Endometrium (tissue), 2 donors: ENCODE measurements around the gene PDZRN4.
A peak's percentile ranks its signal among the peaks of the same experiment; 100 is the strongest.
"Not testable (repeated sequence)": the region's sequence is repeated elsewhere in the genome, so short reads cannot be mapped to it uniquely, and the experiment has no call there.

ENCODE experiments used
- FAIRE-seq: peaks from 2 replicates; lab custom pipeline; 2012; peaks lifted over from hg19 to GRCh38; lab: Jason Lieb, UNC
- donor health status: control.
- donor health status: control.

The PDZRN4 gene

DNA sequence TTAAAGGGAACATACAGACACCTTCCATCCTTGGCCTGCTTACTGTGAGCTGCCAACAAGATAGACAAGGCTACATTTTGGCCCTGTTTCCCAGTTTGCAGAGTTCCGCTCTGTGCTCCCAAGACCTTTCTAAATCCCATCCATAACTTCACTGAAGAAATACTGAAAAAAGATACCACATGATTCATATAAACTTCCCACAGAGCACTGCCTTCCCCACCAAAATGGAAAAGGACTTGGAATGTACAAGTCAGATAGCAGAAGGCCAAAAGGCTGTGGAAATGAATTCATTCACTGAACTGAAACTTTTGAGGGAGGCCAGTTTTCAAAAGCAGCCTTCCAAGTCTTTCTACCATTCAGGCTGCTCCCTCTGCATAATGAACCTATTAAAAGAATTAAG lies 29.6 kb downstream of the PDZRN4 start:
- FAIRE-seq = no peak

DNA sequence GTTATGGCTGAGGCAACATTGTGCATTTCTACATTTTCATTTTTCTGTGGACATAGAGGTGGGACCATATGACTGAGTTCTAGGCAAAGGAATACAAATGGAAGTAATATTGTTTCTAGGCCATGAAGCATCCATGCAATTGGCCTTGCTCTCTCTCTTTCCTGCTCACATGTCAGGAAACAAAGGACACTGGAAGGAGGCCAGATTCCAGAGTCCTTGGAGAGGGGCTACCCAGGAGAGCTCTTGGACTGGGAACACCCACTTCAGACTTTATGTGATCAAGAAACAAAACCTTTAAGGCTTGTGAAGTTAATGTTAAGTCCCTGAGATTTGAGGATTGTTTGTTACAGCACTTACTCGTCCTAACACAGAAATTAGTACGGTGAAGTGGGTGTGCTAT lies 32.8 kb downstream of the PDZRN4 start:
- no peak for FAIRE-seq

DNA sequence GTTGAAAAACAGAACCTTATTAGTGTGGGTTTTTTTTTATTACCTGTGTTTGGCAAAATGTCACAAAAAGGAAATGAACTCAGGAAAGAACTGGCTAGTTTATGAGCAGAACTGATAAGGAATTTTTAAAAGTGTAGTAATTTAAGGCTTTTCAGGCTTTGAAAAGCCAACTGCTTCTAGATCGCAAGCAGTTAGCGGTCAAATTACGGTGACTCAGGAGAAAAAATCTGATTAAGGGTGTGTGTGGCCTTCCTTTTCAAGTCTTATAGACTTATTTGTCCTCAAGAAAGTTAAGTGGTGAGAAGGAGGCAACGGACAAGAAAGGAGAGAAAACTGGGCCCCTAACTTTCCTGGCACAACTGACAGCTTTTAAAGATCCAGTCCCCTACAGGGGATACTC lies 33.4 kb downstream of the PDZRN4 start:
- FAIRE-seq = no peak

DNA sequence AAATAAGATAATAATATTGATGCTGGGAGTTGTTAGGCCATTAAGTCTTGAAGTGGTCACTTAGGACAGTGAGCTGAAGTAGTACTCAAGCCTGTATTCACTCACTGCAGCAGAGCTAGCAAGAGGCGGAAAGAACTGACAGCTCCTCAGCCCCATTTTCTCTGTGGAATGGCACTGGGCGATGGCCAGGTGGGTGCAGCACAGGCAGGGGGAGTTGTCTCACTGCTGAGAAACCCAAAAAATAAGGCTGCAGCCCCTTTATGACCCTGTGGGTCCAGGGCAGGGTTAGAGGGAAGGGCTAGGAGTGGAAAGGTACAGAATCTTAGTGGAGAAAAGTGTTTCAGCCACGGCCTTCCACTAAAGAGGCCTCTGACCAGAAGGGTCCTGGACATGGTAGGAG lies 35.5 kb downstream of the PDZRN4 start:
- no peak for FAIRE-seq

DNA sequence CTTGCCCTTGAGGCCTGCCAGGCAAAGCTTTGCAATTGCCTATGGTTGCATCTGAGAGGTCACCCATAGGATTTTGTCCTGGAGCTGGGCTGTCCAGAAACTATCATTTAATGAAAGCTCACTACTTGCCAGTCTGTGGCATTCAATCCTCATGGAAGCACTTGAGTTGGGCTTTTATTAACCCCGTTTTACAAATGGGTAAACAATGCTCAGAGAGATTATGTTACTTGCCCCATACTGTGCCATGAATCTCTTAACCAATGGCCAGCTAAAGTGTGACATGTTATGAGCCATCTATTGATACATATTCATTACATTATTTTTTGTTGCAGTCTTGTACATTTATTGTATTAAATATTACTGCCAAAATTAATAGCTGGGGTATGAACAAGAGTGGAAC lies 35.9 kb downstream of the PDZRN4 start:
- no peak for FAIRE-seq

DNA sequence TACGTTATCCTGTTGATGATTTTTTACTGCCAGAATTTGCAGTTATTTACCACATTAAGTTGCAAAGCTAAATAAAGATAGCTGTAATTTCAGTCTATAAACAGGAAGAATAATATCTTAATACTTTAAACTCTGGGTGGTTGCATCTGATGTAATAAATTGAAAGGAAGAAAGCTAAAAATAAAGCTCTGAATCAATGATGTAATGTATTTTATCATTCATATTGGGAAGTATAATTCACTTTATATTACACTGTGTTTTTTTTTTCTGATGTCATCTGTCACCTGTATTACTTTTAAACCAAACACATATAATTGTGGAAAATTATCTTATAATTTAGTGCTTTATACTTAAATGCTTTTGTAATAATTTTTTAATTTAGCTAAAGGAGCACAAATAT lies 37.1 kb downstream of the PDZRN4 start:
- FAIRE-seq = no peak

DNA sequence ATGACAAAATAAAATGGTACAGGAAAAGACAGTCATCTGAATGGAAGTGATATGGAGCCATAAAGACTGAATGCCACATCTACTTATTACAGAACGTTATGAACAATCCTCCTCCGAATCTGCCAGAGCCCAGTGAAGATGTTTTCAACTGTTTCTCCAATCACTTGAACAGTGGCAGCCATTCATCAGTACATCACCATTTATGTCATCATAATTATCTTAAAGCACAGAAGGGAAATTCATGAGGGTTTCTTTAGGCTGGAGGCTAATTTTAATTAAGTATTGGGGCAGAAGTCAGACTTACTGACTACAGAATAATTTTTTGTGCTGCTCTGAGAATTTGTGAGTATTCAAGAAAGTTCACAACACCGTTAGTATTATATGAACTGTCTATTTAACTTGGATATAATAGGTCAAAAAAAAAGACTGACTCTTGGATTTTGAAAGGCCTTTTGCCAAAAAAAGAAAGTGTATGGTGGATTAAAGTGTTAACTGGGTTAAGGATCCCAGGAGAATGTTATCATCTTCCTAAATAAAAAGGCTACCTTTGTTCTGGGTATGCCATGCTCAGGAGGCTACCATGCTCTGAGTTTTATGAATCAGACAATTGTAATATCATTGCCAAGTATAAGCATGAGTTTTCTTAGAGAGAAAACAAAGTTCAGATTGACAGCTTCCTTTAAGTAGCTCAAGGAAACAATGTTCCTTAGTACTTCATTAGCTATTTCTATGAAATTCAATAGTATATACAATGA lies 40.1 kb downstream of the PDZRN4 start:
- FAIRE-seq = no peak

DNA sequence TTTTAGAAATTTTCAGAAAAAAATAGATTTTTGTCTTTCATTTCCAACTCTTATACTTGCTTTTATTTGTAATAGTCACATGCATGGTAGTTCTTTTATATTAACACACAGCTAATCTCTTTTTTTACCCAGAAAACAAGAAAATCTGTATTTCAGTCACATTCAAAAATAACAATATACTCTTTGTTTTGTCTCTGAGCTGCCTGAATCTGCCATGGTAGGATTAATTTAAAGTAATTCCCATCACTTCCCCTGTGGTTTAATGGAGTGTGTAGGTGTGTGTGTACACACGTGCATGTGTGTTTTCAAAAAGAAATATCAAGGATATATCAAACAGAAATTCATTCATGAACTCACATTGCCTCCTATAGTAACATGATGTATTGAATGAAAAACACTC lies 42.6 kb downstream of the PDZRN4 start:
- no peak for FAIRE-seq

DNA sequence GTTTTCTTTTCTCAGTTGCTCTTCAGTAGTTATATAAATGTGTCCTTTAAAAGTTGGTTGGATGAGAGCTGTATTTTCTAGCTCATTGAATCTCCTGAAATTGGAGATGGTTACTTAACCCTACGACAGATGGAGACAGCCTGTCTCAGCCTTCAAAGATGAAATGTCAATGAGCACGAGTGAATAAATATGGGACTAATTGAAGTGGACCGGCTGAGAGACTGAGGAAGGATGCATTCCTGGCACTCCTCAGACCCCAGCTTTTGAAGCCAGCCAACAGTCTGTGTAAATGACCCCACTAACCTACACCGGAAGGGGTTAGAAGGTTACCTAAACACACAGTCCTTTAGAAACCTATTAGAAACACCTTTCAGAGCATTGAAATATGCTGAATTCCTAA lies 46.6 kb downstream of the PDZRN4 start:
- no peak for FAIRE-seq

DNA sequence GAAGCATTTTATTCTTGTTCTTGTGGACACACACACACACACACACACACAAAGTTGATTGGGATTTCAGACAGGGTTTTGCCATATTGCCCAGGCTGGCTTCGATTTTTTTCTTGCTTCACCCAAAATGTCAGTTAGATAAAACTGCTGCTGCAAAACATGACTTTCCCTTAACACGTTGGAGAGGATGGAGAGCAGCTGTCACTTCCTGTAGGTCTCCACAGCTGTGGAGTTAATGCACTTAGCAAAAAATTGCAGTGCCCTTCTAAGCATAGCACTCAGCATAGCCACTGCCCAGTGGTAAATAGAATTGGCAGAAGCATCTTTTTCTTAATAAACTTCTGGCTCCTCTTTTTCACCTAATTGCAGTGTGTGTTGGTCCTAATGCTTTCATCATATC lies 54.5 kb downstream of the PDZRN4 start:
- no peak for FAIRE-seq

DNA sequence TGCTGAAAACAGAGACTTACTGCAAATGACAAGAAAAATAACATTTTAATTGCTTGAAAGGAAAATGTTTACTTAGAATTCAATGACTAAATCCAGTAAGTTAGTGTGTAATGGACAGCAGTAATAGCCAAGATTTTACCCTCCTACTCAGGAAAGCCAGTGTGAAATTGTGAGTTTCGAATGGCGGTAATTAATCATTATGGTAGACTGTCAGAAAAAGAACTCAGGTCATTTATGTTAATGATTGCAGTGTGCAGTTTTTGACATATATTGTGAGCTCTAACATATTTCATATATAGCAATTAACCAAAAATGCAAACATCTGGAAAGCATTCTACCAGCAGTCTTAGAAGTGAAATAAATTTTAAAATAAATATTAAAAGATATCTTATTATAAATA lies 60.3 kb downstream of the PDZRN4 start:
- peak; percentile 57 for FAIRE-seq

DNA sequence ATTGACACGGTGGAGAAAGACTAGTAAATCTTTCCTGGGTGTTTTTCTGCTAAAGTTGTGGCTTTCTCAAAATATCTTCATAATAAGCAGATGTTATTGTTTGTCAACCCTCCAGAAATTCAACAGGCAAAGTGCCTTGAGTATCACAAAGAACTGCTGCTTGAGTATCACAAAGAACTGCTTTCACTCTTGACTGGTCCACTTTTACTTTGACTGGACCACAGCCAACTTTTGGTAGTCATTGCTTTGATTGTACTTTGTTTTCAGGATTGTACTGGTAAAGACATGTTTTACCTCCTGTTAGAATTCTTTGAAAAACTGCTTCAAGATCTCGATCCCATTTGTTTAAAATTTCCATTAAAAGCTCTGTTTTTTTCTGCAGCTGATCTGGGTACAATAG lies 62.6 kb downstream of the PDZRN4 start:
- peak; percentile 39 for FAIRE-seq

DNA sequence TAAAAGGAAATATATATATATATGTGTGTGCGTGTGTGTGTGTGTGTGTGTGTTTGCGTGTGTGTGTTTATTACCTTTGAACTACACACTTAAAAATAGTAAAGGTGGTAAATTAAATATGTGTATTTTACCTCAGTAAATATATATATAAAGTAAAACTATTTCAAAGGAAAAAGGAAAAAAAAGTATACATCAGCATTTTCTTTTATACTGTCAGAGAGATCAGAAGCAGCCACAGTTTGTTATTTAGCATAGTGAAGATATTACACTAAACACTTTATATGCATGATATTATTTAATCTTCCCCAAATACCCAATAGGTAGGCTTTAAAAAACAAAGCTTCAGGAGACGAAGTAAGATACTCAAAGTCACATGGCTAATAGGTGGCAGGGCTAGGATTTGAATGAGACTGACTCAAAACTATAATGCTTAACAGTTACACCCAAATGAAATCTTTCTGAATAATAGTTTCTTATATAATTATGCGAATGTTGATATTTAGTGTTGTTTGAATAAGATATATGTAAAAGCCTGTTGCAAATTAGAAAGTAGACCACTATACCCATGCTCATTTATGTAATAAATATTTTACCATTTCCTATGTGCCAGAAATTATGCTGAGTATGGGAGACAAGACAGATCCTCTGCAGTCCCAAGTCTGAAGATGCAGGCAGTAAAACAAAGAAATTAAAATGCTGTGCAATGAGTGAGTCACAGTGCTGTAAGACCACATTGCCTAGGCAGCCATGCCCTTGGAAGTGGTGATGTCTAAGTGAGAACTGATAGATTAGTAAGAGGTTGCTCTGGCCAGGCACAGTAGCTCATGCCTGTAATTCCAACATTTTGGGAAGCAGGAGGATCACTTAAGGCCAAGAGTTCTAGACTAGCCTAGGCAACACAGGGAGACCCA lies 66.1 kb downstream of the PDZRN4 start:
- no peak for FAIRE-seq

DNA sequence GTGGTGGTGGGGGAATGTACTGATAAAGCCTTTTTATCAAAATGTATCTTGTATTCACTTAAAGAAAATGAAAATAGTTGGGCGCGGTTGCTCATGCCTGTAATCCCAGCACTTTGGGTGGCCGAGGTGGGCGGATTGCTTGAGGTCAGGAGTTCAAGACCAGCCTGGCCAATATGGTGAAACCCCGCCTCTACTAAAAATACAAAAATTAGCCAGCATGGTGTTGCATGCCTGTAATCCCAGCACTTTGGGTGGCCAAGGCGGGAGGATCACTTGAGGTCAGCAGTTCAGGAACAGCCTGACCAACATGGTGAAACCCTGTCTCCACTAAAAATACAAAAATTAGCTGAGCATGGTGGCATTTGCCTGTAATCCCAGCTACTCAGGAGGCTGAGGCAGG lies 75.1 kb downstream of the PDZRN4 start:
- FAIRE-seq = not testable (repeated sequence)

DNA sequence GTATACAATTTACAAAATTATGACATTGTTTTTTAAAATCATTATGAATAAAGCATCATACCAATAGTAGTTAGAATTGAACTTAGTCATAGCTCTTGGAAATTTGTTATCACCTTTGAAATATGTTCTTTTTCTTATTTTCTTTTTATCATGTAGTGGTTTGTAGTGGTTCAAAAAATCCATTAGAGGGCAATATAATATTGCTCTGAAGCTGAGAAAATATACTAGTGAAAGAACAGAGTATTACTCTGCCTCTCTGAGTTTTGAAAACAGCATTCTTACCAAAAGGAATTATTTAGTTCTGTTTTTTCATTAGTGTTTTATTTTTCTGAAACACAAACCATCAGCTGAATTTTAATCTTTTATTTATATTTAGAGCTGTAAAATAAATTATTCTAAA lies 76.2 kb downstream of the PDZRN4 start:
- peak; percentile 94 for FAIRE-seq

DNA sequence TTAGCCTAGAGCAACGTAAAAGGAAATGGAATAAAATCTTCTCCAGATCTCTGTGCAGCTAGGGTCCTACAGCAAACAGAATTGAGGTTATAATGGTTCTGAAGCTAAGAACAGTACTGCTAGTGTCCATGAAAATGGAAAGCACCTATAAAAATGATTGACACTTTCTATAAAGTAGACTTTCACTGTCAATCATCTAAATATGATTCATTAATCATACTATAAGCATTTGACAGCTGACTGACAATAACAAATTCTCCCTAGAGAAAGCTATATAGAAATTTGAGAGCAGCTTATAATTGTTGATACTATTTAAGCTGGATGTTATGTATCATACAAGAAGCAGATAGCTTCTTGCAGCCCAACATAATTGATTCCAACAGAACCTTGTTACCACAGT lies 80.9 kb downstream of the PDZRN4 start:
- FAIRE-seq = no peak

DNA sequence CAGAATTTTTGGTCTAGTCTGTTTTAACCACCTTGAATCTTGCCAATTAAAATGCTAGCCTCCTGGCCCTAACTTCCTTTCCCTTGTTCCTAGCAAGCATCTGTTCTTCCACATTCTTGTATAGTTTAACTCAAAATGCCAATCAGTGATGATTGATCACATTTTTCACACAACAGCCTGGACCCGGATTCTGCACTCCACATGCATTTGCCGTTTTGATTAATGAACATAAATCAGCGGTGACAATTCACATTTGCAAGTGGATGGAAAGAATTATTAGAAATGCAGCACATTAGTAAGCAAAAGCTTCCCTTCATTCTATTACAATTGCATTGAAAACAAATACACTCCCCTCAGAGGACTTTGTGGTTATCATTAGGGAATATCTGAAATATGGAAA lies 83.4 kb downstream of the PDZRN4 start:
- no peak for FAIRE-seq

DNA sequence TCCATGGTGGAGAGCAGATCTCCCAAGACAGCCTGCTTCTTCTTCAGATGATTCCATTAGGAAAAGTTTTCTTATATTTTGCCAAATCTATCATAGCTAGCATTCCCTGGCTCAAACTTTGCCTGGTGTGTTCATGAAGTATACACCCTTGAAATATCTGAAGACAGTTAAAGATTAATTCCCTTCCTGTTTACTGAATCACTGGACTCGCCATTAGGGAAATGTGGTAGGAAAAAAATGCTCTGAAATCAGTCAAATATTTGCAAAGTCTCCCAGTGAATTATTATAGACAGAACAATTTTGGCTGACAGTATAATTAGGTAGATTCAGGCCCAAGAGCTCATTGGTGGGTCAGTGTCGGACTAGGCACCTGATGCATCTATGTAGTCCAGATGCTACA lies 86.5 kb downstream of the PDZRN4 start:
- FAIRE-seq = no peak

DNA sequence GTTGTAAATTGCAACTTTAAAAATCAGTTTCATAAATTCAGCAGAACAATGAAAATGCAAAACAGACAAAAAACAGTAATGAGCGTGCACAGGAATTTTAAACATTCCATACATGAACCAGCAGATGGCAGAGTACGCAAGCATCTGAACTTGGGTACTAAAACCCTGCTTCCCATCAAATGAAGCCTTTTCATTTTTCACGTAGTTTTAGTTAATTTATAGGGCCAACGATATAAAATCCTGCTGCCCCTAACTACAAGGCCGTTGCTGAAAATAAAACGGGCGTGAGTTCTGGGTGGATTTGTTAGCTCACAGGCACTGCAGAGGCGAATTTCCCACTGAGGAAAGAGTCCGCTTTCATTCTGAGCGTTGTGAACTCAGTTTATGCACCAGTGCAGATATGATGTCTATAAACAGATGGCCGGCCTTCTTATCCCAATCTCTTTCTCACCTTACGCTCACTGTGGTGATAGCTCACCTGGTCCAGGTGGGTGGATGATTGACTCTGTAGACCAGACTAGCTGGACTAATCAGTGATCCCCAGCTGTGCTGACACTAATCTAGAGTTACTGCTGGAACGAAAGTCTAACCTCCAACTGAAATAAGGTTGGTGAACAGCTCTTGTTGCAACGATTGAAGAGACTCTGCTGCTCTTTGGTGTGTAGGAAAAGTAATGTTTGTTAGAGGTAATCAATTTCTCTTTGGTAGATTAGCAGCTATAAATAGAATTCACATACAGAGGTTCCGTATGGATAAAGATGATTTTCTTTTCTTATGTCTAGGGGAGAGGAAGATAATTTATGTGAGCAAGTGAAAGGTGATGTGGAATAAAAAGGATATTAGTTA lies 89.2 kb downstream of the PDZRN4 start:
- peak; percentile 84 for FAIRE-seq

DNA sequence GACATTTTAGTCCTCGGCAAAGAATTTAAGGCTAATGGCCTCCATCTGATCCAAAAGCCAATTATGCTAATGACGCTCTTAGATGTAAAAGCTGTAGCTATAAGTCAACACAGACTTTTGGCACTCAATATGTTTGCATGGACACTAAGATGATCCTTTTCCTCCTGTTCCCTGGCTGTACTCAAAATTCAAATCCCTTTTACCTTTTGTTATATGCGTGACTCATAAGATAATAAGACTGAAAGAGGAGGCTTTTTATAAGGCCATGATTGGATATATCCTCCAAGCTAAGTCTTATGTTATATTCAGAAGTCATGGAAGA lies 89.8 kb downstream of the PDZRN4 start:
- no peak for FAIRE-seq

DNA sequence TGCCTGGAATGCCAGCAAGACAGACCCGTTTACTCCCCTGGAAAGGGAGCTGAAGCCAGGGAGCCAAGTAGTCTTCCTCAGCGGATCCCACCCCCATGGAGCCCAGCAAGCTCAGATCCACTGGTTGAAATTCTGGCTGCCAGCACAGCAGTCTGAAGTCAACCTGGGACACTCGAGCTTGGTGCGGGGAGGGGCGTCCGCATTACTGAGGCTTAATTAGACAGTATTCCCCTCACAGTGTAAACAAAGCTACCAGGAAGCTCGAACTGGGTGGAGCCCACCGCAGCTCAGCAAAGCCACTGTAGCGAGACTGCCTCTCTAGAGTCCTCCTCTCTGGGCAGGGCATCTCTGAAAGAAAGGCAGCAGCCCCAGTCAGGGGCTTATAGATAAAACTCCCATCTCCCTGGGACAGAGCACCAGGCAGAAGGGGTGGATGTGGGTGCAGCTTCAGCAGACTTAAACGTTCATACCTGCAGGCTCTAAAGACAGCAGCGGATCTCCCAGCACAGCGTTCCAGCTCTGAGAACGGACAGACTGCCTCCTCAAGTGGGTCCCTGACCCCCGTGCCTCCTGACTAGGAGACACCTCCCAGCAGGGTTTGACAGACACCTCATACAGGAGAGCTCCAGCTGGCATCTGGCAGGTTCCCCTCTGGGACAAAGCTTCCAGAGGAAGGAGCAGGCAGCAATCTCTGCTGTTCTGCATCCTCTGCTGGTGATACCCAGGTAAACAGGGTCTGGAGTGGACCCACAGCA lies 92.4 kb downstream of the PDZRN4 start:
- FAIRE-seq = not testable (repeated sequence)

DNA sequence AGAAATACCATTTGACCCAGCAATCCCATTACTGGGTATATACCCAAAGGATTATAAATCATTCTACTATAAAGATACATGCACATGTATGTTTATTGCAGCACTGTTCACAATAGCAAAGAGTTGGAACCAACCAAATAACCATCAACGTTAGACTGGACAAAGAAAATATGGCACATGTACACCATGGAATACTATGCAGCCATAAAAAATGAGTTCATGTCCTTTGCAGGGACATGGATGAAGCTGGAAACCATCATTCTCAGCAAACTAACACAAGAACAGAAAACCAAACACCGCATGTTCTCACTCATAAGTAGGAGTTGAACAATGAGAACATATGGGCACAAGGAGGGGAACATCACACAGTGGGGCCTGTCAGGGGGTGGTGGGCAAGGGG lies 97.3 kb downstream of the PDZRN4 start:
- FAIRE-seq = not testable (repeated sequence)
